ENCODE data around the gene IL17C.

IL17C gene

GRCh38 chr16:88652762-88653063 lies 14.3 kb downstream of the IL17C start:
- H3K9me3 ChIP-seq (ENCODE audit: control insufficient read depth, low read length): no peaks in the 10 kb centered on the region
- H3K27me3 ChIP-seq (ENCODE audit: control insufficient read depth, insufficient read depth, low read length): no peaks in the 10 kb centered on the region
- H3K4me3 ChIP-seq (ENCODE audit: low read depth, low read length): no peak overlapping the region
- H3K4me1 ChIP-seq: peaks cover 6% of the 10 kb centered on the region
- H3K79me2 ChIP-seq: no peaks in the 10 kb centered on the region
- H3K36me3 ChIP-seq (ENCODE audit: control insufficient read depth, insufficient read depth, low read length): no peaks in the 10 kb centered on the region
- no peak overlapping the region for H3K4me2 ChIP-seq (ENCODE audit: low read length)
- no peak overlapping the region for H3K9ac ChIP-seq
- H3K27ac ChIP-seq: no peak overlapping the region
- no peak overlapping the region for H2AFZ ChIP-seq
- no peak for TF ChIP-seq CTCF (IDR thresholded peaks at IDR 0.05)

- no peak overlapping the region for H3K27ac ChIP-seq
- H3K36me3 ChIP-seq (ENCODE audit: control insufficient read depth, insufficient read depth, low read length): no peaks in the 10 kb centered on the region
- H3K9me3 ChIP-seq (ENCODE audit: control insufficient read depth, low read length): no peaks in the 10 kb centered on the region
- no peak overlapping the region for H3K4me3 ChIP-seq (ENCODE audit: low read depth, low read length)
- H3K4me1 ChIP-seq: peaks cover 6% of the 10 kb centered on the region
- no peaks in the 10 kb centered on the region for H3K79me2 ChIP-seq
- H2AFZ ChIP-seq: no peak overlapping the region
- no peak overlapping the region for H3K9ac ChIP-seq
- no peak overlapping the region for H3K4me2 ChIP-seq (ENCODE audit: low read length)
- H3K27me3 ChIP-seq (ENCODE audit: control insufficient read depth, insufficient read depth, low read length): no peaks in the 10 kb centered on the region
- no peak for TF ChIP-seq CTCF (IDR thresholded peaks at IDR 0.05)
Measured at GRCh38 chr16:88653101-88653500, 14.7 kb downstream of the IL17C start.

GRCh38 chr16:88653596-88654362 lies 15.4 kb downstream of the IL17C start:
- Histone ChIP-seq H3K27ac (no peak overlapping the region), H3K4me1 (peaks cover 6% of the 10 kb centered on the region), H3K9me3 (ENCODE audit: control insufficient read depth, low read length) (no peaks in the 10 kb centered on the region), H3K9ac (no peak overlapping the region), H3K27me3 (ENCODE audit: control insufficient read depth, insufficient read depth, low read length) (no peaks in the 10 kb centered on the region), H3K36me3 (ENCODE audit: control insufficient read depth, insufficient read depth, low read length) (no peaks in the 10 kb centered on the region), H2AFZ (no peak overlapping the region), H3K4me3 (ENCODE audit: low read depth, low read length) (no peak overlapping the region), H3K79me2 (no peaks in the 10 kb centered on the region), H3K4me2 (ENCODE audit: low read length) (no peak overlapping the region)
- no peak for TF ChIP-seq CTCF (IDR thresholded peaks at IDR 0.05)

GRCh38 chr16:88654363-88655052 lies 16.1 kb downstream of the IL17C start:
- Histone ChIP-seq H3K27me3 (ENCODE audit: control insufficient read depth, insufficient read depth, low read length) (no peaks in the 10 kb centered on the region), H3K27ac (no peak overlapping the region), H3K4me2 (ENCODE audit: low read length) (no peak overlapping the region), H3K79me2 (no peaks in the 10 kb centered on the region), H3K36me3 (ENCODE audit: control insufficient read depth, insufficient read depth, low read length) (no peaks in the 10 kb centered on the region), H3K4me1 (peaks cover 6% of the 10 kb centered on the region), H3K9me3 (ENCODE audit: control insufficient read depth, low read length) (no peaks in the 10 kb centered on the region), H2AFZ (no peak overlapping the region), H3K4me3 (ENCODE audit: low read depth, low read length) (no peak overlapping the region), H3K9ac (no peak overlapping the region)
- no peak for TF ChIP-seq CTCF (IDR thresholded peaks at IDR 0.05)

Measured in parathyroid adenoma (tissue), 2 donors.